NB4 (cell line): ENCODE results near the gene PARP1.

Experiments
- DNase-seq: peaks from one replicate; pipeline ENCODE4 v3.0.0; 2010; ENCODE audit warnings: low read depth
- H3K4me3 ChIP-seq: one replicate; pipeline ENCODE4 v1.5.1; 2011; ENCODE audit warnings: mild to moderate bottlenecking, low read depth, low read length, moderate library complexity
- MYC ChIP-seq: IDR thresholded peaks from 2 replicates; pipeline ENCODE4 v1.6.1; 2011; ENCODE audit warnings: low read depth, low read length
- POLR2A ChIP-seq: IDR thresholded peaks from 2 replicates; pipeline ENCODE4 v1.6.1; 2011; ENCODE audit warnings: mild to moderate bottlenecking; ENCODE audit not compliant: insufficient read length; ENCODE audit errors: extremely low read depth
- TF ChIP-seq, protein P1 (sequence below): IDR thresholded peaks from one replicate; pipeline ENCODE4 v1.5.1; 2012; ENCODE audit warnings: low read depth, low read length
- TF ChIP-seq, protein P2 (sequence below): IDR thresholded peaks from 2 replicates; pipeline ENCODE4 v1.6.1; 2011; ENCODE audit warnings: low read depth, low read length

PARP1 gene

GRCh38 chr1:226371027-226371694 is 36.7 kb downstream of the PARP1 start:
- TF ChIP-seq POLR2A, result no peak
- no peak for TF ChIP-seq MYC
- TF ChIP-seq, protein P1, sequence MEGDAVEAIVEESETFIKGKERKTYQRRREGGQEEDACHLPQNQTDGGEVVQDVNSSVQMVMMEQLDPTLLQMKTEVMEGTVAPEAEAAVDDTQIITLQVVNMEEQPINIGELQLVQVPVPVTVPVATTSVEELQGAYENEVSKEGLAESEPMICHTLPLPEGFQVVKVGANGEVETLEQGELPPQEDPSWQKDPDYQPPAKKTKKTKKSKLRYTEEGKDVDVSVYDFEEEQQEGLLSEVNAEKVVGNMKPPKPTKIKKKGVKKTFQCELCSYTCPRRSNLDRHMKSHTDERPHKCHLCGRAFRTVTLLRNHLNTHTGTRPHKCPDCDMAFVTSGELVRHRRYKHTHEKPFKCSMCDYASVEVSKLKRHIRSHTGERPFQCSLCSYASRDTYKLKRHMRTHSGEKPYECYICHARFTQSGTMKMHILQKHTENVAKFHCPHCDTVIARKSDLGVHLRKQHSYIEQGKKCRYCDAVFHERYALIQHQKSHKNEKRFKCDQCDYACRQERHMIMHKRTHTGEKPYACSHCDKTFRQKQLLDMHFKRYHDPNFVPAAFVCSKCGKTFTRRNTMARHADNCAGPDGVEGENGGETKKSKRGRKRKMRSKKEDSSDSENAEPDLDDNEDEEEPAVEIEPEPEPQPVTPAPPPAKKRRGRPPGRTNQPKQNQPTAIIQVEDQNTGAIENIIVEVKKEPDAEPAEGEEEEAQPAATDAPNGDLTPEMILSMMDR, result no peak
- DNase-seq, result no peak
- H3K4me3 ChIP-seq, result no peak overlapping the region

DNA sequence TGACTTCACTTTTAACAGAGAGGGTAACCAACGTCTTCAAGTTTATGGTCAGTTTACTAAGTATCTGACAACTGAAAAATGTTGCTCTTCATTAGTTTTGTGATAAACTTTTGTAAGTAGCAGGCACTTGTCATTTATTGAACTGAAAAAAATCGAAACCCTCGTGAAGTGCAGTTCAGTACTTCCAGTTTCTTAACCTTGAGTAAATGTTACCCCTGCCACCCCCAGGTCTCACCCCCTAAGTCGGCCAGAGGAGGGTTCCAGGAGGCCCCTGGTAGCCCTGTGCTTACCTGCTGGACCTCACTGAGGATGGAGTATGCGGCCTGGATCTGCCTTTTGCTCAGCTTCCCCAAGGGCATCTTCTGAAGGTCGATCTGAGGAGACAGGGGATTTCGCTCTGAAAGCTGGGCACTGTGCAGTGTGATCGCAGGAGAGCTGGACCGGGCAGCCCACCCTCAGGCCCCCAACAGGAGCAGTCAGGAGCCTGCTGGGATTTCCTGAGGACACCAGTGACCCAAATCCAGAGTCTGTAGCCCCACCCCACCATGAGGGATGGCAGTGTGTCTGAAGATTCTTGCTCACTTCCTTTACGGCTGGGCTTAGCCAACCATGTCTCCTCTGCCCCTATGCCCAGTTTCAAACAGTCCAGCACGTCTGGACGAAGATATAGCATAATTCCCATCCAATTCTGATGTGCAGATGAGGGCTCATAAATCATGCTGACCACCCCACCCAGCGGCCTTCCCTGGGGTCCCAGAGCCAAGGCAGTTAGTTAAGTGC is 37.6 kb downstream of the PARP1 start:
- TF ChIP-seq POLR2A, result no peak
- TF ChIP-seq, protein P2, sequence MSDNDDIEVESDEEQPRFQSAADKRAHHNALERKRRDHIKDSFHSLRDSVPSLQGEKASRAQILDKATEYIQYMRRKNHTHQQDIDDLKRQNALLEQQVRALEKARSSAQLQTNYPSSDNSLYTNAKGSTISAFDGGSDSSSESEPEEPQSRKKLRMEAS, result no peak
- no peak for TF ChIP-seq MYC
- TF ChIP-seq, protein P1, result no peak
- H3K4me3 ChIP-seq, result no peak overlapping the region
- DNase-seq, result no peak

DNA sequence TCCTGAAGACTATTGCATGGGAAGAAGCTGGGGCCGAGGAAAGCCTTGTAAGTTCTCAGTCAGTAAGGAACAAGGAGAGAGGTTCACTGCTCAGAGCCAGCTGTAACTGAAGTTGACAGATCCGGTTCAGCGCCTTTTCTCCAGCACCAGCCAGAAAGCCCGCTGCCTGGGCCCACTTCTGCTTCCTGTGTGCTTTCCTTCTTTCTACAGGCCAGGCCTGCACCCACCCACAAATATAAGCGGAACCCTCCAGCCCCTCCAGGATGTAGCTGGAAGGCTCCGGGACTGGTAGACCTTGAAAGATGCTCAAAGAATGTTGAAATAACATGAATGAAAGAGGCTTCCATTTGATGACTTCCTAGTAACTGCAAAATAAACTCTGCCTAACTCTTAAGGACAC is 38.8 kb downstream of the PARP1 start:
- H3K4me3 ChIP-seq, result no peak overlapping the region
- TF ChIP-seq, protein P1, result no peak
- TF ChIP-seq, protein P2, result no peak
- TF ChIP-seq POLR2A (no peak), MYC (no peak)
- no peak for DNase-seq

GRCh38 chr1:226366290-226366689 is 41.6 kb downstream of the PARP1 start:
- DNase-seq, result no peak
- H3K4me3 ChIP-seq, result no peak overlapping the region
- TF ChIP-seq, protein P1, result no peak
- TF ChIP-seq POLR2A (no peak), MYC (no peak)
- TF ChIP-seq, protein P2, result no peak

- DNase-seq, result no peak
- no peak for TF ChIP-seq POLR2A
- TF ChIP-seq, protein P1, result no peak
- TF ChIP-seq MYC, result no peak
- TF ChIP-seq, protein P2, result no peak
- no peak overlapping the region for H3K4me3 ChIP-seq
Measured at GRCh38 chr1:226365831-226366231, 42.1 kb downstream of the PARP1 start.
